ENCODE measurements around the gene BCCIP. TPM values are rescaled to one million over a fixed set of nuclear protein-coding genes. Genes with fewer than 3 reads are reported as not detected.

Gene BCCIP
- total and polyA plus RNA-seq, 2 experiments from 2014 or later: 43.9 to 92.6 TPM

DNA sequence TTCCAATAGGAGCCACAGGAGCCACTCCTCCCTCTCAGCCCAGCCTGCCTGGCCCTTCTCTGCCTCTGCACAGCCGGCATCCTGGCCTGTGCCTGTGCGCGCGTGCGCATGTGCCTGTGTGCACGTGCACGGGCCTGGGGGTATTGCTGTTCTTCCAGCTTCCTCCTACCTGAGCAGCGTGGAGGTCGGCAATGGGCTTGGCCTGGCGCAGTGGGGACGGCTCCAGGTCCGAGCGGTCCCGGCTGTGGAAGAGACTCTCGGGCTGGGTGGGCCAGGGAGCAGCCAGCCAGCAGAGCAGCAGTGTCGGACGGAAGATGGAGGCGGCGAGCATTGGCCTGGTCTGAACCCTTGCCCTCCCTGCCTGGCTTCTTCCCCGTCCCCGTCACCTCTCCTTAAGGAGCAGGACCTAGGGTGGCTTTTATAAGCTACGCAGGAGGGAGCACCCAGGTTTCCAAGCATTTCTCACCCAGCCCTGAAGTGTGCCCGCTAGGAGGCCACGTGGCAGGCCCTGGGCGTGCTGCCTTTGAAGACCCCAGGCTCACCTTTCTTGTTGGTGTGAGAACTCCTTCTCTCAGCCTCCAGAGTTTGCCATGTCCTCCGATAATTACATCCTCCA lies 47.7 kb upstream of the BCCIP start, which contains the start of gene MMP21:
MMP21 (minus strand) TSS at position 331 of the 616 bp plus-strand sequence; CDS start at position 331, 0 bp downstream.
- Histone ChIP-seq H3K9me3 (ENCODE audit: low read depth) (no peaks in the 10 kb centered on the region), H4K20me1 (ENCODE audit: insufficient read depth) (no peaks in the 10 kb centered on the region), H3K4me1 (ENCODE audit: insufficient read depth) (no peaks in the 10 kb centered on the region), H3K9ac (no peak within 1 kb of the TSS), H2AFZ (no peak within 1 kb of the TSS), H3K79me2 (ENCODE audit: insufficient read depth) (no peaks in the 10 kb centered on the region), H3K4me3 (no peak within 1 kb of the TSS), H3K27me3 (replicated peaks; ENCODE audit: insufficient read depth) (no peaks in the 10 kb centered on the region), H3K27ac (no peak within 1 kb of the TSS), H3K9me2 (ENCODE audit: insufficient read depth) (no peaks in the 10 kb centered on the region), H3K4me2 (ENCODE audit: unreplicated experiment) (no peak within 1 kb of the TSS), H3F3A (ENCODE audit: insufficient read depth) (no peaks in the 10 kb centered on the region), H3K36me3 (ENCODE audit: low read depth) (no peaks in the 10 kb centered on the region)
- no peak for DNase-seq
- WGBS, 2 experiments (ENCODE audit: low coverage in 1 of 2, low lambda C conversion rate in 2 of 2, missing lambda C conversion rate in 2 of 2): 86 to 88% methylated on average over 25 to 26 of the region's 26 CpGs
- no peak for TF ChIP-seq EZH2 (IDR thresholded peaks at IDR 0.05; ENCODE audit: insufficient read depth, poor library complexity, severe bottlenecking)
- TF ChIP-seq EZH2phosphoT487 (IDR thresholded peaks at IDR 0.05; ENCODE audit: insufficient read depth, low read depth): no peak
- in situ Hi-C loops (cut with MboI): no loop called here

DNA sequence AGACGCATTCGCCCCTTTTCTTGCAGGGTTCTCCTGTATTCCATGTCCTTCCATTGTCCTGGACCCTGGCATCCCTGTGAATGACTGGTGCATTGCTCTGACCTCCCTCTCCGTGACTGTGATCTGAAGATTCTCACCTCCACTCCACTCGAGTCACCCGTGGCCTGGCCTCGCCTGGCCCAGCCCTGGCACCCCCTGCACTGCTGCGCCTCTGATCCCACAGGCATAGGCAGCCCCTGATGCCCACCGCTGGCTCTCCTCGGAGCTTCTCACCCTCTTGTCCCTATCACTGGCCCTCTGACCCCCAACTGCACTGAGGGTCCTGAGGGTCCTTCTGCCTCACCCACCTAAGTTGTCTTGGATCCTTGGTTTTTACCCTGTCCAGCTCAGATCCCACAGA lies 45.5 kb upstream of the BCCIP start:
- Histone ChIP-seq H2AFZ (no peak overlapping the region), H3K79me2 (ENCODE audit: insufficient read depth) (no peaks in the 10 kb centered on the region), H3K9me2 (ENCODE audit: insufficient read depth) (no peaks in the 10 kb centered on the region), H3K27me3 (replicated peaks; ENCODE audit: insufficient read depth) (no peaks in the 10 kb centered on the region), H3K4me2 (ENCODE audit: unreplicated experiment) (no peak overlapping the region), H3F3A (ENCODE audit: insufficient read depth) (no peaks in the 10 kb centered on the region), H3K36me3 (ENCODE audit: low read depth) (no peaks in the 10 kb centered on the region), H3K4me1 (ENCODE audit: insufficient read depth) (no peaks in the 10 kb centered on the region), H3K27ac (no peak overlapping the region), H4K20me1 (ENCODE audit: insufficient read depth) (no peaks in the 10 kb centered on the region), H3K9ac (no peak overlapping the region), H3K9me3 (ENCODE audit: low read depth) (no peaks in the 10 kb centered on the region), H3K4me3 (no peak overlapping the region)
- in situ Hi-C loops (cut with MboI): no loop called here
- DNase-seq: no peak
- no peak for TF ChIP-seq EZH2phosphoT487 (IDR thresholded peaks at IDR 0.05; ENCODE audit: insufficient read depth, low read depth)
- WGBS, 2 experiments (ENCODE audit: low coverage in 1 of 2, low lambda C conversion rate in 2 of 2, missing lambda C conversion rate in 2 of 2): 81 to 86% methylated on average over 9 of the region's 9 CpGs

DNA sequence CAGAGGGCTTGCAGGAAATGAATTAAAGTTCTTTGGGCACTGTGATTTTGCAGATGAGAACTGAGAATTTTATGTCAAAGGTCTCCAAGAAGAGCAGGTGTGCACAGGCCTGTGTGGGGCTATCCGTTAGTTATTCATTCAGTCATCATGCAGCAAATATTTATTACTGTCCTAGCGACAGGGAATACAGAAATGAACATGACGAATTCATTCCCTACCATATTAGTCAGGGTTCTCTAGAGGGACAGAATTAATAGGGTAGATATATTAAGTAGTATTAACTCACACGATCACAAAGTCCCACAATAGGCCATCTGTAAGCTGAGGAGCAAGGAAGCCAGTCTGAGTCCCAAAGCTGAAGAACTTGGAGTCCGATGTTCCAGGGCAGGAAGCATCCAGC lies 44.8 kb upstream of the BCCIP start:
- Histone ChIP-seq H3K9ac (no peak overlapping the region), H4K20me1 (ENCODE audit: insufficient read depth) (no peaks in the 10 kb centered on the region), H3K27me3 (replicated peaks; ENCODE audit: insufficient read depth) (no peaks in the 10 kb centered on the region), H3K4me3 (no peak overlapping the region), H3K4me1 (ENCODE audit: insufficient read depth) (no peaks in the 10 kb centered on the region), H3K4me2 (ENCODE audit: unreplicated experiment) (no peak overlapping the region), H3K9me3 (ENCODE audit: low read depth) (no peaks in the 10 kb centered on the region), H2AFZ (no peak overlapping the region), H3K9me2 (ENCODE audit: insufficient read depth) (no peaks in the 10 kb centered on the region), H3K79me2 (ENCODE audit: insufficient read depth) (no peaks in the 10 kb centered on the region), H3K36me3 (ENCODE audit: low read depth) (no peaks in the 10 kb centered on the region), H3F3A (ENCODE audit: insufficient read depth) (no peaks in the 10 kb centered on the region), H3K27ac (no peak overlapping the region)
- TF ChIP-seq EZH2phosphoT487 (IDR thresholded peaks at IDR 0.05; ENCODE audit: insufficient read depth, low read depth): no peak
- TF ChIP-seq EZH2 (IDR thresholded peaks at IDR 0.05; ENCODE audit: insufficient read depth, poor library complexity, severe bottlenecking): no peak
- 42 to 53% methylated on average over 5 of the region's 5 CpGs for WGBS, 2 experiments (ENCODE audit: low coverage in 1 of 2, low lambda C conversion rate in 2 of 2, missing lambda C conversion rate in 2 of 2)
- in situ Hi-C loops (cut with MboI): no loop called here
- no peak for DNase-seq

DNA sequence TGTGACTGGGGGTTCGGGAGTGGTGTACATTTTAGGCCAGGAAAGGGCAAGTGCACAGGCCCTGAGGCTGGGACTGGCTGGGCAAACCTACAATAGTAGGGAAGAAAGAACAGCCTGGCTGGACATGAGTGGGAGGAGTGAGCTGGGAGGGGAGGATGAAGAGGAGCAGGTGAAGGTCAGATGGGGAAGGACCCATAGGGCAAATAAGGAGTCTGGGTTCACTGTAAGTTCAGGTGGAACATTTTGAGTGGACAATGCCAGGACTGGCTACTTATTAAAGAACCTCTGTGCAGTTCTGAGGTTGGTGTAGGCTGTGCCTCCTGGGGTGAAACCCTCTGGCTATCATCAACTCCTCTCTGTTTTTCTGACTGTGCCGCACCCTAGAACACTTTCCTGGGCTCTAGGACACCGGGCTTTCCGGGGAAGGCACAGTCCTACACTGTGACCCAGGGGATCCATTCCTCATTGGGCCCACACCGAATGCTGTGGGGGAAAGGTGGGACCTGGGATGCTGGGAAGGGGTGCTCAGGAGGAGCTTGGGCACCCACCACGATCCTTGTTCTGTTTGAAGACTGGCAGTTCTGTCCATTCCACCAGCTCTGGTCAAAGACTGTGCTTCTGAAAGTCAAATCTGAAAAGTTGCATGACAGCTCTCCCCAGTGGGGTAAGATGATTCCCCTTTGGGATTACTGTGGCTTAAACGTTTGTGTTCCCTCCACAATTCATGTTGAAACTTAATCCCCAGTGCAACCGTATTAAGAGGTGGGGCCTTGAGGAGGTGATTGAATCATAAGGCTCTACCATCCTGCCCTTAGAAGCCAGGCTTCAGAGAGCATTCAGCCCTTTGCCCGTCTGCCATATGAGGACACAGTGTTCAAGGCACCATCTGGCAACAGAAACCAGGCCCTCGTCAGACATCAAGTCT lies 43.7 kb upstream of the BCCIP start:
- Histone ChIP-seq H3K4me2 (ENCODE audit: unreplicated experiment) (no peak overlapping the region), H3K27ac (no peak overlapping the region), H4K20me1 (ENCODE audit: insufficient read depth) (no peaks in the 10 kb centered on the region), H3K36me3 (ENCODE audit: low read depth) (no peaks in the 10 kb centered on the region), H3K9me2 (ENCODE audit: insufficient read depth) (no peaks in the 10 kb centered on the region), H3K4me1 (ENCODE audit: insufficient read depth) (no peaks in the 10 kb centered on the region), H3K27me3 (replicated peaks; ENCODE audit: insufficient read depth) (no peaks in the 10 kb centered on the region), H3K9ac (no peak overlapping the region), H3K4me3 (no peak overlapping the region), H3K79me2 (ENCODE audit: insufficient read depth) (no peaks in the 10 kb centered on the region), H3K9me3 (ENCODE audit: low read depth) (no peaks in the 10 kb centered on the region), H3F3A (ENCODE audit: insufficient read depth) (no peaks in the 10 kb centered on the region), H2AFZ (no peak overlapping the region)
- 65% methylated on average over 10 of the region's 10 CpGs for WGBS, 2 experiments (ENCODE audit: low coverage in 1 of 2, low lambda C conversion rate in 2 of 2, missing lambda C conversion rate in 2 of 2)
- TF ChIP-seq EZH2phosphoT487 (IDR thresholded peaks at IDR 0.05; ENCODE audit: insufficient read depth, low read depth) (no peak), EZH2 (IDR thresholded peaks at IDR 0.05; ENCODE audit: insufficient read depth, poor library complexity, severe bottlenecking) (no peak)
- in situ Hi-C loops (cut with MboI): no loop called here
- no peak for DNase-seq
